GM18909 (cell line): ENCODE measurements around the gene CYP4A22.
"Not testable (repeated sequence)": the region's sequence is repeated elsewhere in the genome, so short reads cannot be mapped to it uniquely, and the experiment has no call there.

Experiments
- ATAC-seq: cut with Tn5 transposase; IDR thresholded peaks from one replicate; pipeline ENCODE4 v1.9.1; 2021; ENCODE audit warnings: mild to moderate bottlenecking; ENCODE audit not compliant: unreplicated experiment, poor library complexity

Gene CYP4A22, protein sequence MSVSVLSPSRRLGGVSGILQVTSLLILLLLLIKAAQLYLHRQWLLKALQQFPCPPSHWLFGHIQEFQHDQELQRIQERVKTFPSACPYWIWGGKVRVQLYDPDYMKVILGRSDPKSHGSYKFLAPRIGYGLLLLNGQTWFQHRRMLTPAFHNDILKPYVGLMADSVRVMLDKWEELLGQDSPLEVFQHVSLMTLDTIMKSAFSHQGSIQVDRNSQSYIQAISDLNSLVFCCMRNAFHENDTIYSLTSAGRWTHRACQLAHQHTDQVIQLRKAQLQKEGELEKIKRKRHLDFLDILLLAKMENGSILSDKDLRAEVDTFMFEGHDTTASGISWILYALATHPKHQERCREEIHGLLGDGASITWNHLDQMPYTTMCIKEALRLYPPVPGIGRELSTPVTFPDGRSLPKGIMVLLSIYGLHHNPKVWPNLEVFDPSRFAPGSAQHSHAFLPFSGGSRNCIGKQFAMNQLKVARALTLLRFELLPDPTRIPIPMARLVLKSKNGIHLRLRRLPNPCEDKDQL

DNA sequence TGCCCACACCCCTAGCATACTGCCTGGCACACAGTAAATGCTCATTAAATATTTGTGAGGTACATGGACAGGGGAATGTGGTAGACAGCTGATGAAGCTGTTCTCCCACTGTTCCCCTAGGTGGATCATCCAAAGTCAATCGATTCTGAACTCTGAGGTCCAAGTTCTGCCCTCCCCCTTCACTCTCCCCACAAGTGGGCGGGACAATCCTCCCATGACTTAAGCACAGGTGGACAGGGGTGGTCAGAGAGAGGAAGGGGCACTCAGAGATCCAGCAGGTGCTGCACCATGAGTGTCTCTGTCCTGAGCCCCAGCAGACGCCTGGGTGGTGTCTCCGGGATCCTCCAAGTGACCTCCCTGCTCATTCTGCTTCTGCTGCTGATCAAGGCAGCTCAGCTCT is at the start of gene CYP4A22:
Gene CYP4A22 (plus strand): TSS at position 244 of the 400 bp plus-strand sequence. CDS start 45 bp downstream, at position 289.
- ATAC-seq = no peak

DNA sequence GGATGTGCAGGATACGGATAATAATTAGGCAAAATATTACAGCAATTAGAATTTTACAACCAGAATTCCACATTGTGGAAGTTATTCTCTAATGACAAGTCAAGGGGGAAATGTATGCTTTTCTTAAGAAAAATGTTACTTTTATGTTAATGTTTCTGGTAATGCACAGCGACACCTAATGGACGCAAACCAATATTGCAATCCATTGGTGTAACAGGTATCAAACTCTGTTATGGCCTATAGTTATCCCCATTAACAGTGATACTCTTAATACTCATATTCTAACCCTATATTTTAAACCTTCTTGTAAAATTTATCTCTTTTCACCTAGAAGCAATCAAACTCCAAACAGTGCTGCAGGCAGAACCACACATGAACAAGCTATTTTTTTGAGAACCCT is 47.9 kb upstream of the CYP4A22 start:
- not testable (repeated sequence) for ATAC-seq

DNA sequence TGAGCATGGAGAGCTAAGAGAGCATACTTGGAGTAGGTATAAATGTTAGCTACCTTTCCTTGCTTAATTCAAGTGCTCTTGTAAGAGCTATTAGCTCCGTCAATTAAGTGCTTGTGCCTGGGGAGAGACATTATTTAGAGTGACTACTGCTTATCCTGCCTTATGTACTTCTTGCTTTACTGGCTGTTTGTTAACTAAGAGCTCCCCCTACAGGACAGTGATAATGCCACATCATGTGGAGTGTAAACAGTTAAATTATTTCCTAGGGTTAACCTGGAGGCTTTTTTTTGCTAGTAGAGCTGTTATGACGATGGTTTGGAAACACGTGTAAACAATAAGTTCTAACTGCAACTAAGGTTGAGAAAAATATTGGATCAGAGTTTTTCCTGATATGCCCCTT is 45.8 kb upstream of the CYP4A22 start:
- ATAC-seq = not testable (repeated sequence)

DNA sequence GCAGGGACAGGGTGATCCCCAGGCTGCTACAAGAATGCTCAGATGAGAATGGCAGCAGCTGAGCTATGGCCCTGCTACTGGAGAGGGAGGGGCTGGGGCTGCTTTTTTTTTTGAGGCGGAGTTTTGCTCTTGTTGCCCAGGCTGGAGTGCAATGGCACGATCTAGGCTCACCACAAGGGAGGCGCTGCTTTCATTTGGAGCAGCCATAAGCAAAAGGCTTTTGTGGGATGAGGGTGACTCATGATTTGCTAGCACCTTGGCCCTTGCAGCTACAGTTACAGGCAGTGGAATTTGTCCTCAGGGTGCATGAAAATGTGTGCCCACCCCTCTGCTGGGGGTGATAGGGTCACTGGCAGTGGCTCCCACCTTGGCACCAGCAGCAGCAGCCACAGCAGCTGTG is 32.4 kb upstream of the CYP4A22 start:
- no peak for ATAC-seq

DNA sequence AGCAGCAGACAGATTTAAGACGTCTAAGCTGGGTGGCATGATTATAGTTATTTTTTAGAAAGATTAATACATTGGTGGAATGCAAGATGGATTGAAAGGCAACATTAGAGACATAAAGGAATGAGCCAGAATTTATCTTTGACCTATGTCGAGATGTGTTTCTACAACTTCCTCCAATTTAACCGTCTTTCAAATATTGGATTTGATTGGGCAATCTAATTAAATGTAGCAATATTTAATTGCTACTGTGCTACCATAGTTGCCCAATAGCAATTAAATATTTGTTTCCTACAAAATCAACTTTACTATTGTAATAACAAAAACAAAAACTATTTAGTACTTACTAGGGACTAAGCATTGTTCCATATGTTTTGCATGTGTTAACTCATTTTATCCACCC is 30.4 kb upstream of the CYP4A22 start:
- ATAC-seq = no peak

DNA sequence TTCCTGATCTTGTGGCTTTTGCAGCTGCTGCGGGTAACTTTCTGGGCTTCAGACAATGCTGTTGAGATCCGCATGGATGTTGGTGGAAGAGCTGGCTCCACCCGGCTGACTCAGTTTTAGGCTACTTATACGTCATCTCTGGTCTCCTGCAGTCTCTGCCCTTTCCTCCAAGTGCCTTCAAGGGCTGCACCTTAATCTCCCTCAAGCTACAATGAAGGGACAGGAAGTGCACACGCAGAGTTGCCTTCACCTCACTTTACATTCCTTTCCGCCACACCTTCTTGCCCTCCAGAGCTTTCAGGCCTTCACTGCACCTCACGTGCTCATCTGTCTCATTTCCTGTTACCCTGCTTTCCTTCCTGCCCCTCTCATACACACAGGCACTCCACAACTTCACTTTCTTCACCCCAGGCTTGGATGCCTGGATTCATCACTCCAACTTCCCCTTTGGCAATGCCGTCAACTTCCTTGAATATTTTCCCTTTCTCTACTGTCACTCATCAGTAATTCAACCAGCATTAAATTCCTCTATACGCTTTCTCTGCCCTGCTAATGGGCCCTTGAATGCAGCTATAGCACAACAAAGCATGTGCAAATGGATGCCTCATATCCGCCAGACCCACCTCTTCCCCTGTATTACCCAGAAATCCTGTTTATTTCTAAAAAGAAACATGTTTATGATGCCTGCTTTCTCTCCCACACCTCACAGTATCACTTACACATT is 29.2 kb upstream of the CYP4A22 start:
- ATAC-seq = not testable (repeated sequence)

DNA sequence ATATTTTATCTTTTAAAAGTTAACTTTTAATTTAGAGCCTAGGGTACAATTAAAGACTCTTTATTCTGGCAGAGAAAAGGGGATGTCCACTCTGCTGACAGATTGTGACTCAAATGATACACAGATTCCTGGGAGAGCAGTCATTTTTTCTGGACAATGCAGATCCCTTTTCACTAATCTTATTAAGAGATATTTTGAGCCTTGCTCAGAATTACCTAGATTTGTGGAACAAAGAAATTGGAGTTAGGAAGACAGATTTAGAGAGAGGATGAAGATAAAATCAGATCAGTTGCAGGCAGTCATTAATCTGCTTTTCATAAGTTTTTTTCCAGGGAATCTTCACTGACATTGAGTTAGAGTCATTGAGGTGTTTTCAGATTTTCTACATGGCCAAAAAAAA is 27.8 kb upstream of the CYP4A22 start:
- ATAC-seq = not testable (repeated sequence)

DNA sequence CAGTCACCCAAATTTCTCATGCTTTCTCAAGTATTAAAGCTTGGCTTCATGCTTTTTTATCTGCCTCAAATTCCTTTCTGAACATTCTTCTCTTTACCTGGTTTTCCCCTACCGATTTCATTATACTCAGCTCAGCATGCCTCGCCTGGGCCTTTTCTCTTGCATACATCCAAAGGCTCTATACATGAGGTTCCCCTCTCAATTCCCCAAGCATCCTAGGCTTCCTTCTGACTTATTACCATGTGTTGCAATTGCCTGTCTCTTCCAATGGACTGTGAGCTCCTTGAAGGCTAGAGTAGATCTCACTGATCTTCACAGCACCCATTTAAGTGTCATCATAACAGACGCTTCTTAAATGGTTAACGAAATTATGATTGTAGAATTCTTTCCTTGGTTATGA is 24.1 kb upstream of the CYP4A22 start:
- no peak for ATAC-seq

DNA sequence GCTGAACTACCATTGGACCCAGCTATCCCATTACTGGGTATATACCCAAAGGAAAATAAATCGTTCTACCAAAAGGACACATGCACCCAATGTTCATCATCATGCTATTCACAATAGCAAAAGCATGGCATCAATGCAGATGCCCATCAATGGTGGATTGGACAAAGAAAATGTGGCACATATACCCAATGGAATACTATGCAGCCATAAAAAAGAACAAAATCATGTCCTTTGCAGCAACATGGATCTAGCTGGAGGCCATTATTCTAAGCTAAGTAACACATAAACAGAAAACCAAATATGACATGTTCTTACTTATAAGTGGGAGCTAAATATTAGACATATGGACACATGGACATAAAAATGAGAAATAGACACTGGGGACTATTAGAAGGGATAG is 16.2 kb upstream of the CYP4A22 start:
- ATAC-seq = not testable (repeated sequence)

DNA sequence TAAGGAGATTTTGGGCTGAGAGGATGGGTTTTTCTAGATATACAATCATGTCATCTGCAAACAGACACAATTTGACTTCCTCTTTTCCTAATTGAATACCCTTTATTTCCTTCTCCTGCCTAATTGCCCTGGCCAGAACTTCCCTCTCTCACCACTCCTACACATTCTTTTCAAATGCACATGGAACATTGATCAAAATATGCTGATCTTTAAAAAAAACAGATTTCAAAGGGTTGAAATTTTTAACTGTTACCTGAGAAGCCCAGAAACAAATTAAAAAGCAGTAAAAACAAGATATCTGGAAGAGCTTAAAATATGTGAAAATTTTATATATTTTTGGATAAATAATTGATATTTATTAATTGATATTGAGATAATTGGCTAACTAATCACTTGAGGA is 12.4 kb upstream of the CYP4A22 start:
- ATAC-seq = not testable (repeated sequence)

DNA sequence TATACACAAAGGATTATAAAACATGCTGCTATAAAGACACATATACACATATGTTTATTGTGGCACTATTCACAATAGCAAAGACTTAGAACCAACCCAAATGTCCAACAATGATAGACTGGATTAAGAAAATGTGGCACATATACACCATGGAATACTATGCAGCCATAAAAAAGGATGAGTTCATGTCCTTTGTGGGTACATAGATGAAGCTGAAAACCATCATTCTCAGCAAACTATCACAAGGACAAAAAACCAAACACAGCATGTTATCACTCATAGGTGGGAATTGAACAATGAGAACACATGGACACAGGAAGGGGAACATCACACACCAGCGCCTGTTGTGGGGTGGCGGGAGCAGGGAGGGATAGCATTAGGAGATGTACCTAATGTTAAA is 10.2 kb upstream of the CYP4A22 start:
- not testable (repeated sequence) for ATAC-seq

DNA sequence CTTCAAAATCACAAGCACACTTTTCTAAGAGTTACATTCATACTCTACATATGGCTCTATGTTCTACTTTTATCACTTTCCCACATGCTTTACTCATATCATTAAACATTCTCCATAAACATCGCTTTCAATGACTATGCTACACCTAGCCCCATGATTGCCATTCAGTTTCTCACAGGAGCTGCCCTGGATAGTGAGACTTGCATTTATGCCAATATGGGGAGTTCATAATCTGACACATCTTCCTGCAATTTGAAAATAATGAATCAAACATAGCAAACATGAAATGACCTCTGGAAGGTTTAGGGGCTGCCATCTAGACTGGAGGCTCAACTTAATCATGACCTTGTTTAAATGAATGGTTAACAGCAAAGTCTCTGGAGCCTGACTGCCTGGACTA is 9.0 kb upstream of the CYP4A22 start:
- no peak for ATAC-seq

DNA sequence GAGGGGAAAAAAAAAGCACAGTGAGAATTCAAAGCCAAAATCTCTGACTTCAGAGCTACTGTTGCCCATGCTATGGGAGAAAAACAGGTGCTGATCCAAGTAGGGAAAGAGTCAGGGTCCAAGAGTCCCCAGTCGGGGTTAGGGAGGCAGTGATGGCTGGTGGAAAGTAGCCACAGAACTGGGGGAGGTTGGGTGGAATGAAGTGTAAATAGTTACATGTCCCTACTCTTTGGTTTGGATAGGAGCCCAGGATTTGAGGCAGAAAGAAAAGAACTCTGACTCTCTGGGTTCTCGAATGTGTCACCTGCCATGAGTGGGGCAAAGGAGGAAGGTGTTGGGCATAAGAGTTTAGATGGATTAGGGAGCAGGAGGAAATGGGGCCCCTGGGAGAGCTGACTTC is 8.4 kb upstream of the CYP4A22 start:
- ATAC-seq = not testable (repeated sequence)

DNA sequence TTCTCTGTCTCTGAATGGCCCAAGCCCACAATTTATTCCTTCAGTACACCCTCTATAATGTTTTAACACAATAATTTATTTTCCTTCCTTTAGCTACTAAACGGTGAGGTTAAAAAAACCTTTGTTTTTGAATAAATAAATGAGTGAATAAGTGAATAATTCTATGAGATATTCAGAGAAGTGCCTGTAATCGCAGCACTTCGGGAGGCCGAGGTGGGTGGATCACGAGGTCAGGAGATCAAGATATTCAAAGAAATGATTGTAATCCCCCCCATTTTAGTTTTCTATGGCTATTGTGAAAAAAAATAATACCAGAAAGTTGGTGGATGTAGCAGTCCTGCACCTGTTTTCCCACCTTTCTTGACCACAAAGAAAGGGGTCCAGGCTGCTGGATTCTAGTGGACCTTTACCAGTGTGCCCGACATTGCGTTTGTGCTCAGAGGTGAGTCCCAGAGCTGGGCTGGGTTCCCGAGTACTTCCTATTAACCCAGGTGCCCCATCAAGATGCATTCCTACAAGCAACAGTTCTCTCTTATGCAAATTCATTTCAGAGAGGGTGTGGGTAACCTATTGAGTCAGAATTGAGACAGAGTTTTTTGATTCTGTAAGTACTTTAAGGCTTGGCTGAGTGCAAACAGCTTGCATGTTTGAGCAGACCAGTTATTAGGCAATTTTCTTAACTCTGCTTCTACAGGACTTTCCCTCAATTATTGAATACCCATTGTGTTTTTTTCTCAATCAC is 7.6 kb upstream of the CYP4A22 start:
- not testable (repeated sequence) for ATAC-seq

DNA sequence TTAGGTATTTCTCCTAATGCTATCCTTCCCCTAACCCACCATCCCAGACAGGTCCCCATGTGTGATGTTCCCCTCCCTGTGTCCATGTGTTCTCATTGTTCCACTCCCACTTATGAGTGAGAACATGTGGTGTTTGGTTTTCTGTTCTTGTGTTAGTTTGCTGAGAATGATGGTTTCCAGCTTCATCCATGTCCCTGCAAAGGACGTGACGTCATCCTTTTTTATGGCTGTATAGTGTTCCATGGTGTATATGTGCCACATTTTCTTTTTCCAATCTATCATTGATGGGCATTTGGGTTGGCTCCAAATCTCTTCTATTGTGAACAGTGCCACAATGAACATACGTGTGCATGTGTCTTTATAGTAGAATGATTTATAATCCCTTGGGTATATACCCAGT is 4.6 kb upstream of the CYP4A22 start:
- ATAC-seq = not testable (repeated sequence)

DNA sequence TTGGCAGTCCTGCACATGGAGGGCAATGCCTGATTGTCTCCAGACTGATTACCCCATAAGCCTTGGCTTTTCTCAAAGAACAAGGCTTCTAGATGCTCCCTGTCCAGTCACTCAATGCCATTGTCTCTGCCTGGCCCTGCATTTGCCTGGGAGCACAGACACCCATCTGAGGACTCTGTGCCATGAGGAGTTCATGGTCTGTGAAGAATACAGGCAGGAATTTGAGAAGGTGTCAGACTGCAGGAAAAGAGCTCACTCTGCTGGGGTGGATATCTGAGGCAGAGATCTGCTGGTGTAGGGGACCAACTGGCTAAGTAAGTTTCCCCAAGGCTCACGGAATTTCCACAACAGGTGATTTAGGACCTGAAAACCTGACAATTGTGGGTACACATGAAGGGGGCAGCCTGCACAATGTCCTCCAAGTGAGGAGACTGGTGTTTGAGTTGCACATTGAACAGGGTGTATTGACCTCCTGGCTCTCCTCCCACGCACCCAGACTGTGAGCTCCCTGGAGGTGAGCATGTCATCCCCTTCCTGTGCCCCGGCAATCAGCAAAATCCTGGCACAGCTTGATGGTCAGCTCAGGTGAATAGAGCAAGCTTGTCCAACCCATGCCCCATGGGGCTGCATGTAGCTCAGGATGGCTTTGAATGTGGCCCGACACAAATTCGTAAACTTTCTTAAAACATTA is 829 bp downstream of the CYP4A22 start:
- no peak for ATAC-seq

DNA sequence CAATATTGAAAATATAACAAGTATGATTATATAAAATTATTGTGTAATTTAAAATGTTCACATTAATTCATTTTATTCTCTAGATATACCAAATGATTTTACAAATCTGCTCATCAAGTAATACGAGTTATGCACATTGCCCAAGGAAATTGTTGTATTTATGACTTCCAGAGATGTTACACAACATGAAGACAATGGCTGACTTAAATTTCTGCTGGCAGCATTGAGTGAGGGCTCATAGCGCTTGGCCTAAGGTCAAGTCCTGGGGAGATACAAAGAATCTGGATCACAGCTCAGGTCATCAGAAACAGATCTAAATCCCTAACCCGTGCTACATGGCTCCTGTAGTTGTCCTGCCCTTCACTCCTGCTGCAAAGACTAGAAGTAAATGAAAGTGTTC is 3.1 kb downstream of the CYP4A22 start:
- ATAC-seq = not testable (repeated sequence)

DNA sequence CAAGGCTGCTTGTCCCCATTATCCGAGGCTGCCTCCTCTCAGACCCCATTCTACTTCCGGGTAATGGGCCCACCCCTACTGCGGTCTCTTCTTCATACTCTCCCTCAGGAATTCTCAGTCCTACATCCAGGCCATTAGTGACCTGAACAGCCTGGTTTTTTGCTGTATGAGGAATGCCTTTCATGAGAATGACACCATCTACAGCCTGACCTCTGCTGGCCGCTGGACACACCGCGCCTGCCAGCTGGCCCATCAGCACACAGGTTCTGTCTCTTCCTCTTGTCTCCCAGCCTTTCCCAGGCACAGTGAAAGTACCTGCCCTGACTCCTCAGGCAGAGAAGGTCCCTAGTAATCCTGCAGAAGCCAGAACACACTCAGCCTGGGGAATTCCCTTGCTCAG is 6.4 kb downstream of the CYP4A22 start:
- ATAC-seq = not testable (repeated sequence)

DNA sequence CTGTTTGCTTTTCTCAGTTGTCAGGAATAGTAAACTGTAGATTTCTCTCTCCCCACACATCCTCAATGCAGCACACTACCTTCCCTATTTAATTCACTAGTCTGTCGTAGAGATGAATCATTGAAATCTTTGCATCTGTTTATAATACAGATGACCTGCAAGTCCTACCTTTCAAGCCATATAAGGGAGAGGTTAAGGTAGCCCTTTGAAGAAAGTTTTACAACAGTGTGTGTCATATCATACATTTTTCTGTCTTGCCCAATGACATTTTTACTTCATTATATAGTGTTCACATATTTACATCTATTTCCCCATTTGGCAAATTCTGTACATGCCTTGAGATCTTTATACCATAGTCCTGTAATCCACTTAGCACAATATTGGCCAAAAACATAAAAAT is 9.3 kb downstream of the CYP4A22 start:
- not testable (repeated sequence) for ATAC-seq
